ENCODE measurements around the gene MAP3K8.
"Not testable (repeated sequence)": the region's sequence is repeated elsewhere in the genome, so short reads cannot be mapped to it uniquely, and the experiment has no call there.

MAP3K8 gene

GRCh38 chr10:30453764-30454527, 20.0 kb downstream of the MAP3K8 start:
- DNase-seq = no peak

- peak; percentile 94 for DNase-seq
Measured at GRCh38 chr10:30454744-30455510, 20.9 kb downstream of the MAP3K8 start.

- no peak for DNase-seq
Measured at GRCh38 chr10:30455816-30456215, 21.8 kb downstream of the MAP3K8 start.

- no peak for DNase-seq
Measured at GRCh38 chr10:30456266-30456665, 22.3 kb downstream of the MAP3K8 start.

- no peak for DNase-seq
Measured at GRCh38 chr10:30459283-30459682, 25.3 kb downstream of the MAP3K8 start.

GRCh38 chr10:30460121-30460520, 26.1 kb downstream of the MAP3K8 start:
- no peak for DNase-seq

GRCh38 chr10:30462513-30462912, 28.5 kb downstream of the MAP3K8 start:
- DNase-seq = no peak

- DNase-seq = peak; percentile 47
Measured at GRCh38 chr10:30463944-30464451, 30.0 kb downstream of the MAP3K8 start.

GRCh38 chr10:30464675-30465074, 30.7 kb downstream of the MAP3K8 start:
- DNase-seq = no peak

GRCh38 chr10:30466445-30466844, 32.5 kb downstream of the MAP3K8 start:
- no peak for DNase-seq

- no peak for DNase-seq
Measured at GRCh38 chr10:30467651-30468338, 33.8 kb downstream of the MAP3K8 start.

- no peak for DNase-seq
Measured at GRCh38 chr10:30472414-30473155, 38.6 kb downstream of the MAP3K8 start.

- not testable (repeated sequence) for DNase-seq
Measured at GRCh38 chr10:30475515-30475914, 41.5 kb downstream of the MAP3K8 start.

GRCh38 chr10:30476511-30477155, 42.6 kb downstream of the MAP3K8 start:
- no peak for DNase-seq

GRCh38 chr10:30479513-30479912, 45.5 kb downstream of the MAP3K8 start:
- DNase-seq = not testable (repeated sequence)

GRCh38 chr10:30481603-30482002, 47.6 kb downstream of the MAP3K8 start:
- no peak for DNase-seq

GRCh38 chr10:30488316-30488715, 54.3 kb downstream of the MAP3K8 start:
- no peak for DNase-seq

GRCh38 chr10:30489346-30489745, 55.4 kb downstream of the MAP3K8 start:
- no peak for DNase-seq

GRCh38 chr10:30490289-30491000, 56.5 kb downstream of the MAP3K8 start:
- DNase-seq = no peak

- no peak for DNase-seq
Measured at GRCh38 chr10:30491204-30491915, 57.4 kb downstream of the MAP3K8 start.

Measured in fibroblast of upper back skin (primary cell).